SK-N-SH (cell line): ENCODE results near the gene CYP3A5. TPM values are rescaled to one million over a fixed set of nuclear protein-coding genes. Genes with fewer than 3 reads are reported as not detected.

ENCODE experiments used
- CTCF ChIA-PET: fragments of 300-600, 350-600 bp; formaldehyde crosslinking; extraction: SDS; loops from one replicate; lab custom pipeline; 2021; lab: Yijun Ruan, JAX
- POLR2A ChIA-PET: fragments of 350-600 bp; sonication (Branson Sonifier 250); formaldehyde crosslinking; extraction: SDS; loops from one replicate; lab custom pipeline; 2020; ENCODE audit warnings: antibody characterized with exemption, inconsistent platforms; lab: Yijun Ruan, JAX
- DNase-seq: peaks from one replicate; pipeline ENCODE4 v3.0.0; 2012
- H2AFZ ChIP-seq: fragments of 200-600 bp; sonication (generic); 2 replicates; pipeline ENCODE4 v1.8.1; 2016; ENCODE audit warnings: antibody characterized with exemption, mild to moderate bottlenecking, low read depth
- H3F3A ChIP-seq: fragments of 200-600 bp; sonication (generic); replicated peaks from 2 replicates; pipeline ENCODE3; 2016; ENCODE audit warnings: antibody characterized with exemption, mild to moderate bottlenecking; ENCODE audit not compliant: insufficient read depth
- H3K27ac ChIP-seq, 2 experiments: fragments of 200-500 bp in 1 of 2; fragments of 200-600 bp in 1 of 2; sonication (Bioruptor generic) in 1 of 2; sonication (generic), shearing (Covaris generic) in 1 of 2; 2 replicates each; pipeline versions ENCODE4 v1.5.1 to v1.6.1; 2014 to 2016; ENCODE audit warnings: low read depth in 2 of 2, inconsistent platforms in 1 of 2, low read length in 1 of 2, mild to moderate bottlenecking in 1 of 2, mixed read lengths in 1 of 2
- H3K27me3 ChIP-seq: fragments of 200-600 bp; sonication (generic), shearing (Covaris generic); 2 replicates; pipeline ENCODE4 v1.6.1; 2016; ENCODE audit warnings: mixed run types; ENCODE audit not compliant: insufficient read depth
- H3K36me3 ChIP-seq, 2 experiments: fragments of 200-500 bp in 1 of 2; fragments of 200-600 bp in 1 of 2; sonication (Bioruptor generic) in 1 of 2; sonication (generic) in 1 of 2; replicated peaks in 1 of 2; 2 replicates each; pipeline versions ENCODE3 to v1.5.1; 2014 to 2016; ENCODE audit warnings: low read length in 1 of 2, mild to moderate bottlenecking in 1 of 2; ENCODE audit not compliant: insufficient read depth in 2 of 2, control insufficient read depth in 1 of 2
- H3K4me1 ChIP-seq, 2 experiments: fragments of 200-500 bp in 1 of 2; fragments of 200-600 bp in 1 of 2; sonication (Bioruptor generic) in 1 of 2; sonication (generic), shearing (Covaris generic) in 1 of 2; 2 replicates each; pipeline versions ENCODE4 v1.5.1 to v1.6.1; 2014 to 2016; ENCODE audit warnings: low read depth in 1 of 2, low read length in 1 of 2, mixed run types in 1 of 2; ENCODE audit not compliant: insufficient read depth in 2 of 2, control insufficient read depth in 1 of 2
- H3K4me2 ChIP-seq: fragments of 200-600 bp; sonication (generic), shearing (Covaris generic); 2 replicates; pipeline ENCODE4 v1.6.1; 2017; ENCODE audit warnings: mixed run types
- H3K4me3 ChIP-seq, 2 experiments: fragments of 200-500 bp in 1 of 2; fragments of 200-600 bp in 1 of 2; sonication (Bioruptor generic) in 1 of 2; sonication (generic), shearing (Covaris generic) in 1 of 2; 2 replicates each; pipeline versions ENCODE4 v1.5.1 to v1.8.1; 2014 to 2016; ENCODE audit warnings: low read depth in 2 of 2, inconsistent platforms in 1 of 2, low read length in 1 of 2, mild to moderate bottlenecking in 1 of 2, mixed read lengths in 1 of 2, moderate library complexity in 1 of 2
- H3K79me2 ChIP-seq: fragments of 200-600 bp; sonication (generic); 2 replicates; pipeline ENCODE4 v1.8.1; 2017; ENCODE audit warnings: mild to moderate bottlenecking; ENCODE audit not compliant: insufficient read depth
- H3K9ac ChIP-seq: fragments of 200-600 bp; sonication (generic); 2 replicates; pipeline ENCODE4 v1.6.1; 2017; ENCODE audit warnings: mixed run types
- H3K9me2 ChIP-seq: fragments of 200-600 bp; sonication (generic); 2 replicates; pipeline ENCODE4 v1.6.1; 2017; ENCODE audit warnings: mixed run types
- H3K9me3 ChIP-seq: fragments of 200-600 bp; sonication (generic); 2 replicates; pipeline ENCODE4 v1.6.1; 2017; ENCODE audit warnings: mixed run types, mild to moderate bottlenecking, moderate library complexity
- H4K20me1 ChIP-seq: fragments of 200-600 bp; sonication (generic); 2 replicates; pipeline ENCODE4 v1.6.1; 2017; ENCODE audit warnings: mild to moderate bottlenecking, mixed run types; ENCODE audit not compliant: insufficient read depth
- ELF1 ChIP-seq: IDR thresholded peaks from 2 replicates; pipeline ENCODE4 v1.4.0; 2012
- EZH2phosphoT487 ChIP-seq: fragments of 200-600 bp; sonication (generic); IDR thresholded peaks from 2 replicates; pipeline ENCODE4 v1.6.1; 2017; ENCODE audit warnings: low read depth, mixed run types, mild to moderate bottlenecking, antibody characterized with exemption, moderate library complexity, borderline replicate concordance
- FOXM1 ChIP-seq: IDR thresholded peaks from 2 replicates; pipeline ENCODE4 v1.4.0; 2012; ENCODE audit warnings: low read depth, mild to moderate bottlenecking
- GABPA ChIP-seq: IDR thresholded peaks from 2 replicates; pipeline ENCODE4 v1.4.0; 2012; ENCODE audit warnings: low read depth, mild to moderate bottlenecking
- GATA2 ChIP-seq: sonication (generic); formaldehyde crosslinking; IDR thresholded peaks from 2 replicates; pipeline ENCODE4 v1.5.0; 2020; ENCODE audit warnings: mild to moderate bottlenecking, missing genetic modification reagents
- MEF2A ChIP-seq: IDR thresholded peaks from 2 replicates; pipeline ENCODE4 v1.4.0; 2012; ENCODE audit warnings: low read depth, borderline replicate concordance
- NFIC ChIP-seq: IDR thresholded peaks from 2 replicates; pipeline ENCODE4 v1.4.0; 2012; ENCODE audit warnings: borderline replicate concordance
- NRF1 ChIP-seq: IDR thresholded peaks from 2 replicates; pipeline ENCODE4 v1.6.1; 2012; ENCODE audit warnings: low read depth, mild to moderate bottlenecking, low read length
- POLR2AphosphoS5 ChIP-seq: IDR thresholded peaks from 2 replicates; pipeline ENCODE4 v1.6.1; 2012; ENCODE audit warnings: low read depth, low read length
- RCOR1 ChIP-seq: fragments of 150-350 bp; IDR thresholded peaks from 2 replicates; pipeline ENCODE4 v1.6.1; 2017; ENCODE audit warnings: antibody characterized with exemption, low read length
- TAF1 ChIP-seq: IDR thresholded peaks from 2 replicates; pipeline ENCODE4 v1.6.1; 2012; ENCODE audit warnings: low read depth, mild to moderate bottlenecking, low read length, moderate library complexity, borderline replicate concordance
- TEAD4 ChIP-seq: IDR thresholded peaks from 2 replicates; pipeline ENCODE4 v1.4.0; 2012; ENCODE audit warnings: mild to moderate bottlenecking, borderline replicate concordance; ENCODE audit not compliant: insufficient read depth
- ZBTB33 ChIP-seq: IDR thresholded peaks from 2 replicates; pipeline ENCODE4 v1.4.0; 2012; ENCODE audit warnings: low read depth, borderline replicate concordance
- WGBS: methylation state at CpG from one replicate; pipeline ENCODE4 v1.1.6; 2017; ENCODE audit warnings: low lambda C conversion rate; 5-methylcytosine and 5-hydroxymethylcytosine counted together
- polyA plus RNA-seq, 3 experiments: library from polyadenylated mRNA; depleted of rRNA; stranded (reverse); fragments of >200 nt; gene quantifications; 2 replicates each; pipeline ENCODE4 v1.2.3, GENCODE V29; 2012
- TF ChIP-seq, protein P1 (sequence below): fragments of 200-600 bp; sonication (generic); IDR thresholded peaks from 2 replicates; pipeline ENCODE4 v1.6.1; 2017; ENCODE audit warnings: antibody characterized with exemption, mild to moderate bottlenecking, moderate library complexity
- TF ChIP-seq, protein P2 (sequence below): IDR thresholded peaks from 2 replicates; pipeline ENCODE4 v1.6.1; 2012; ENCODE audit warnings: mild to moderate bottlenecking, low read depth, low read length, moderate library complexity
- TF ChIP-seq, protein P3 (sequence below): fragments of 150-350 bp; IDR thresholded peaks from 2 replicates; pipeline ENCODE4 v1.6.1; 2016; ENCODE audit warnings: mild to moderate bottlenecking, low read depth, low read length

Gene CYP3A5
- polyA plus RNA-seq, 1 of the 3 experiments (the other 2 are of a cell fraction), result 0.25 TPM

GRCh38 chr7:99709838-99710578, 30.2 kb upstream of the CYP3A5 start:
- H3K4me2 ChIP-seq, result no peak overlapping the region
- H3K36me3 ChIP-seq, result no peaks in the 10 kb centered on the region
- H3K27me3 ChIP-seq, result no peaks in the 10 kb centered on the region
- H3K4me3 ChIP-seq, result no peak overlapping the region
- ChIA-PET POLR2A (no interaction called here), CTCF (no interaction called here)
- 25% methylated on average over 2 of the region's 2 CpGs for WGBS
- H3K4me1 ChIP-seq, result no peaks in the 10 kb centered on the region
- no peak overlapping the region for H3K9ac ChIP-seq
- no peak overlapping the region for H3K27ac ChIP-seq
- H3F3A ChIP-seq, result no peaks in the 10 kb centered on the region
- no peak overlapping the region for H2AFZ ChIP-seq
- TF ChIP-seq RCOR1, result no peak
- no peak for TF ChIP-seq ELF1
- TF ChIP-seq, protein P1, sequence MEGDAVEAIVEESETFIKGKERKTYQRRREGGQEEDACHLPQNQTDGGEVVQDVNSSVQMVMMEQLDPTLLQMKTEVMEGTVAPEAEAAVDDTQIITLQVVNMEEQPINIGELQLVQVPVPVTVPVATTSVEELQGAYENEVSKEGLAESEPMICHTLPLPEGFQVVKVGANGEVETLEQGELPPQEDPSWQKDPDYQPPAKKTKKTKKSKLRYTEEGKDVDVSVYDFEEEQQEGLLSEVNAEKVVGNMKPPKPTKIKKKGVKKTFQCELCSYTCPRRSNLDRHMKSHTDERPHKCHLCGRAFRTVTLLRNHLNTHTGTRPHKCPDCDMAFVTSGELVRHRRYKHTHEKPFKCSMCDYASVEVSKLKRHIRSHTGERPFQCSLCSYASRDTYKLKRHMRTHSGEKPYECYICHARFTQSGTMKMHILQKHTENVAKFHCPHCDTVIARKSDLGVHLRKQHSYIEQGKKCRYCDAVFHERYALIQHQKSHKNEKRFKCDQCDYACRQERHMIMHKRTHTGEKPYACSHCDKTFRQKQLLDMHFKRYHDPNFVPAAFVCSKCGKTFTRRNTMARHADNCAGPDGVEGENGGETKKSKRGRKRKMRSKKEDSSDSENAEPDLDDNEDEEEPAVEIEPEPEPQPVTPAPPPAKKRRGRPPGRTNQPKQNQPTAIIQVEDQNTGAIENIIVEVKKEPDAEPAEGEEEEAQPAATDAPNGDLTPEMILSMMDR, result no peak
- TF ChIP-seq GABPA, result no peak
- TF ChIP-seq MEF2A, result no peak
- TF ChIP-seq TEAD4, result no peak
- TF ChIP-seq, protein P2, sequence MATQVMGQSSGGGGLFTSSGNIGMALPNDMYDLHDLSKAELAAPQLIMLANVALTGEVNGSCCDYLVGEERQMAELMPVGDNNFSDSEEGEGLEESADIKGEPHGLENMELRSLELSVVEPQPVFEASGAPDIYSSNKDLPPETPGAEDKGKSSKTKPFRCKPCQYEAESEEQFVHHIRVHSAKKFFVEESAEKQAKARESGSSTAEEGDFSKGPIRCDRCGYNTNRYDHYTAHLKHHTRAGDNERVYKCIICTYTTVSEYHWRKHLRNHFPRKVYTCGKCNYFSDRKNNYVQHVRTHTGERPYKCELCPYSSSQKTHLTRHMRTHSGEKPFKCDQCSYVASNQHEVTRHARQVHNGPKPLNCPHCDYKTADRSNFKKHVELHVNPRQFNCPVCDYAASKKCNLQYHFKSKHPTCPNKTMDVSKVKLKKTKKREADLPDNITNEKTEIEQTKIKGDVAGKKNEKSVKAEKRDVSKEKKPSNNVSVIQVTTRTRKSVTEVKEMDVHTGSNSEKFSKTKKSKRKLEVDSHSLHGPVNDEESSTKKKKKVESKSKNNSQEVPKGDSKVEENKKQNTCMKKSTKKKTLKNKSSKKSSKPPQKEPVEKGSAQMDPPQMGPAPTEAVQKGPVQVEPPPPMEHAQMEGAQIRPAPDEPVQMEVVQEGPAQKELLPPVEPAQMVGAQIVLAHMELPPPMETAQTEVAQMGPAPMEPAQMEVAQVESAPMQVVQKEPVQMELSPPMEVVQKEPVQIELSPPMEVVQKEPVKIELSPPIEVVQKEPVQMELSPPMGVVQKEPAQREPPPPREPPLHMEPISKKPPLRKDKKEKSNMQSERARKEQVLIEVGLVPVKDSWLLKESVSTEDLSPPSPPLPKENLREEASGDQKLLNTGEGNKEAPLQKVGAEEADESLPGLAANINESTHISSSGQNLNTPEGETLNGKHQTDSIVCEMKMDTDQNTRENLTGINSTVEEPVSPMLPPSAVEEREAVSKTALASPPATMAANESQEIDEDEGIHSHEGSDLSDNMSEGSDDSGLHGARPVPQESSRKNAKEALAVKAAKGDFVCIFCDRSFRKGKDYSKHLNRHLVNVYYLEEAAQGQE, result no peak
- TF ChIP-seq GATA2 (CRISPR knock-in tag), result no peak
- no peak for TF ChIP-seq EZH2phosphoT487
- TF ChIP-seq NRF1, result no peak
- no peak for TF ChIP-seq TAF1
- H3K9me2 ChIP-seq, result no peaks in the 10 kb centered on the region
- no peak for DNase-seq
- no peaks in the 10 kb centered on the region for H3K79me2 ChIP-seq
- H4K20me1 ChIP-seq, result no peaks in the 10 kb centered on the region
- peaks cover 4% of the 10 kb centered on the region; the same call in 1 of the 2 replicates for H3K9me3 ChIP-seq

DNA sequence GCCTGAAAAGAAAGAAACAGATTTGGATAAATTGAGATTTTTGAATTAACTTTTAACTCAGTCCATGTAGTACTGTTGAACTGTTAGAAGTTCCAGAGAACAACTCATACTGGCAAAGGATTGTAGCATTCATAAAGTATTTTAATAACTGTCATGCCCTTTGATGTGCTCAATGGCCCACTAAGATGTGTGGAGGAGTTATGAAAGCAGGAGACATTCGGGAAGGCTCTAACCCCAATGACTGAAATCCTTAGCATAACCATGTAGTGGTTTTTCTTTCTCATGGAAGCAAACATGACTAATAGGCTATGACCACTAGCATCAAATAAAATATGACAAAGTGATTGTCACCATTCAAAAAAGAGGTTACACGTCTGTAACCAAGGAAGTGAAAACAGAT, 29.5 kb upstream of the CYP3A5 start:
- DNase-seq, result no peak
- no peak overlapping the region for H3K4me2 ChIP-seq
- no peak for TF ChIP-seq POLR2AphosphoS5
- TF ChIP-seq, protein P1, result no peak
- no peak for TF ChIP-seq NFIC
- no peak for TF ChIP-seq ZBTB33
- no peak for TF ChIP-seq FOXM1
- TF ChIP-seq TEAD4, result no peak
- TF ChIP-seq, protein P3, sequence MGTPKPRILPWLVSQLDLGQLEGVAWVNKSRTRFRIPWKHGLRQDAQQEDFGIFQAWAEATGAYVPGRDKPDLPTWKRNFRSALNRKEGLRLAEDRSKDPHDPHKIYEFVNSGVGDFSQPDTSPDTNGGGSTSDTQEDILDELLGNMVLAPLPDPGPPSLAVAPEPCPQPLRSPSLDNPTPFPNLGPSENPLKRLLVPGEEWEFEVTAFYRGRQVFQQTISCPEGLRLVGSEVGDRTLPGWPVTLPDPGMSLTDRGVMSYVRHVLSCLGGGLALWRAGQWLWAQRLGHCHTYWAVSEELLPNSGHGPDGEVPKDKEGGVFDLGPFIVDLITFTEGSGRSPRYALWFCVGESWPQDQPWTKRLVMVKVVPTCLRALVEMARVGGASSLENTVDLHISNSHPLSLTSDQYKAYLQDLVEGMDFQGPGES, result no peak

More for the DNA sequence above, 29.5 kb upstream of the CYP3A5 start:
- ChIA-PET POLR2A (no interaction called here), CTCF (no interaction called here)
- no peak overlapping the region for H3K27ac ChIP-seq
- H2AFZ ChIP-seq, result no peak overlapping the region
- no peaks in the 10 kb centered on the region for H3K9me2 ChIP-seq
- H3K4me3 ChIP-seq, result no peak overlapping the region
- no peak overlapping the region for H3K9ac ChIP-seq
- peaks cover 4% of the 10 kb centered on the region; the same call in 1 of the 2 replicates for H3K9me3 ChIP-seq
- H4K20me1 ChIP-seq, result no peaks in the 10 kb centered on the region
- 20% methylated on average over 2 of the region's 2 CpGs for WGBS
- no peaks in the 10 kb centered on the region for H3K36me3 ChIP-seq
- no peaks in the 10 kb centered on the region for H3K4me1 ChIP-seq
- no peaks in the 10 kb centered on the region for H3F3A ChIP-seq
- no peaks in the 10 kb centered on the region for H3K27me3 ChIP-seq
- no peaks in the 10 kb centered on the region for H3K79me2 ChIP-seq
